ENCODE results near the gene MAP2K1.

DNA sequence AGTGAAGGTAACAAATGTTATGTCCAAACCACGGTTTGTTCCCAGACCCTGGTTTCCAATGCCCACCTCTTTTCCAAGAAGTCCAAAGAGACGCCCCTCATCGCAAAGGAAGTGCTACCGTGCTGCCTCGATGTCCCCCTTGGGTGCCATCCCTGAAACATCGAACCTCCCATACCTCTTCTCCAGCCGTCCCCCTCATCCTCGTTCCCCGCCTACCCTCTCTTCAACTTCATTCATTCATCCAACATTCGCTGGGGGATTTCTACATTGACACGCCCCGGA is 30.7 kb upstream of the MAP2K1 start:
- TF ChIP-seq, protein P1, sequence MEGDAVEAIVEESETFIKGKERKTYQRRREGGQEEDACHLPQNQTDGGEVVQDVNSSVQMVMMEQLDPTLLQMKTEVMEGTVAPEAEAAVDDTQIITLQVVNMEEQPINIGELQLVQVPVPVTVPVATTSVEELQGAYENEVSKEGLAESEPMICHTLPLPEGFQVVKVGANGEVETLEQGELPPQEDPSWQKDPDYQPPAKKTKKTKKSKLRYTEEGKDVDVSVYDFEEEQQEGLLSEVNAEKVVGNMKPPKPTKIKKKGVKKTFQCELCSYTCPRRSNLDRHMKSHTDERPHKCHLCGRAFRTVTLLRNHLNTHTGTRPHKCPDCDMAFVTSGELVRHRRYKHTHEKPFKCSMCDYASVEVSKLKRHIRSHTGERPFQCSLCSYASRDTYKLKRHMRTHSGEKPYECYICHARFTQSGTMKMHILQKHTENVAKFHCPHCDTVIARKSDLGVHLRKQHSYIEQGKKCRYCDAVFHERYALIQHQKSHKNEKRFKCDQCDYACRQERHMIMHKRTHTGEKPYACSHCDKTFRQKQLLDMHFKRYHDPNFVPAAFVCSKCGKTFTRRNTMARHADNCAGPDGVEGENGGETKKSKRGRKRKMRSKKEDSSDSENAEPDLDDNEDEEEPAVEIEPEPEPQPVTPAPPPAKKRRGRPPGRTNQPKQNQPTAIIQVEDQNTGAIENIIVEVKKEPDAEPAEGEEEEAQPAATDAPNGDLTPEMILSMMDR (IDR thresholded peaks at IDR 0.05): no peak
- no peak for TF ChIP-seq ZFX (IDR thresholded peaks at IDR 0.05; ENCODE audit: borderline replicate concordance)

All from 22Rv1 (cell line).